Stimulated activated CD4-positive, alpha-beta T cell treated with anti-CD3 and anti-CD28 coated beads, Interleukin-12 subunit alpha, Interleukin-12 subunit beta, amount 100 ng/mL, for 4 hours (primary cell): ENCODE measurements around the gene KATNB1.
"Not testable (repeated sequence)": the region's sequence is repeated elsewhere in the genome, so short reads cannot be mapped to it uniquely, and the experiment has no call there.

Experiments
- DNase-seq: peaks from one replicate; pipeline ENCODE4 v3.0.0-alpha.2; 2020

KATNB1 gene

GRCh38 chr16:57775661-57776469 is 40.3 kb downstream of the KATNB1 start:
- DNase-seq = no peak

- no peak for DNase-seq
Measured at GRCh38 chr16:57778658-57779057, 43.1 kb downstream of the KATNB1 start.

- DNase-seq = not testable (repeated sequence)
Measured at GRCh38 chr16:57779836-57780235, 44.3 kb downstream of the KATNB1 start.

DNA sequence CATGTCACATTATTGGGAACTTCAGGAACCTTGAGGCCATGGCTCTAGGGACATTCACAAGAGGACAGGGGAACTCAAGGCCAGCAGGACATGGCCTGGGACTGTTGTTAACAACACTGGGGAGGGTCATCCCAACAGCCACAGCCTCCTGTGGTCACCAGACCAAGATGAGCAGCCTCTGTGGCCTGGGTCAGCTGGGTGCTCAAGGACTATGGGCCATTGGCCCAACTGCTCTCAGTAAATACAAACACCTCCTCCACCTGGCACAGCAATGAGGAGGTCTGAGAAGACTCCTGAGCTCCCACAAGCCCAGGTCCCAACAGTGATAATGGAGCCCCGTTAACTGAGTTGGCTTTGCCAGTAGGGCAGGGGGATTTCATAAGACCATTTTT is 45.8 kb downstream of the KATNB1 start:
- DNase-seq = no peak

- no peak for DNase-seq
Measured at GRCh38 chr16:57781741-57782606, 46.4 kb downstream of the KATNB1 start.

DNA sequence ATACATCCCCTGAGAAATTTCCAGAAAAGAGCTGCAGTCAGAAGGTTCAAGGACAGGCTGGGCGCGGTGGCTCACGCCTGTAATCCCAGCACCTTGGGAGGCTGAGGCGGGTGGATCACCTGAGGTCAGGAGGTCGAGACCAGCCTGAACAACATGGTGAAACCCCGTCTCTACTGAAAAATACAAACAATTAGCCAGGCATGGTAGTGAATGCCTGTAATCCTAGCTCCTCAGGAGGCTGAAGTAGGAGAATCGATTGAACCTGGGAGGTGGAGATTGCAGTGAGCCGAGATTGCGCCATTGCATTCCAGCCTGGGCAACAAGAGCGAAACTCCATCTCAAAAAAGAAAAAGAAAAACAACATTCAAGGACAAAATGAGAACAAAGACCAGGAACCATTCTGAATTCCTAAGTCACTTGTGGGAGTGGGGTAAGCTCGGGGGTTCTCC is 47.1 kb downstream of the KATNB1 start:
- DNase-seq = not testable (repeated sequence)

DNA sequence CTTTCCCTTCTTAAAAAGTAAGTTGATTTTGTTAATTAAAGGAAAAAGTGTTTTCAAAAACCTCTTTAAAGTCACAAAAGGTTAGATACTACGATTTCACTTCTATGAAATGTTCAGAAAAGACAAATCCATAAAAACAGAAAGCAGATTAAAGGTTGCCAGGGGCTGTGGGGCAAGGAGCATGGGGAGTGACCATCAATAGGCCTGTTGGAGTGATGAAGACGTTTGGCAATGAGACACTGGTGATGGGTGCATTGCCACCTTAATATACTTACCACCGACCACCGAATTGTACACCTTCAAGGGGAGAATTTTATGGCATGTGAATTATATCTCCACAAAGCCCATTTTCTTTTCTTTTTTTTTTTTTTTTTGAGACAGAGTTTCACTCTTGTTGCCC is 47.5 kb downstream of the KATNB1 start:
- no peak for DNase-seq

- no peak for DNase-seq
Measured at GRCh38 chr16:57783883-57784282, 48.3 kb downstream of the KATNB1 start.

DNA sequence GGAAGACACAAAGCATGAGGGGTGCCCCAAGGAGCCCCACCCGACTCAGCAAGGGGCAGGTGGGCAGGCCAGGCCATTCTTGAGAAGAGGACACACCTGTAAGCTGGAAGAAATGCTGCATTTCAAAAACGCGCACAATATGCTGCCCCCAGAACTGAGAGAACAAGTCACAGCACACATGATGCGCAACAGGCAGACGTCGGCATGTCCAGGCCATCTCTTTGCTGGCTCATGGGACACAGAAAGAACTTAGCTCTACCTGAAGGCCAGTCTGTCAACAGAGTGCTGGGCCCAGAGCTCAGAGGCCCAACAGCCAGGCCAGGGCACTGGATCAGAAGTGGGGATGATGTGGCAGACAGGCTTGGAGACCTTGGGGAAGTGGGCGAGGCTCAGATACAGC is 48.8 kb downstream of the KATNB1 start:
- no peak for DNase-seq

DNA sequence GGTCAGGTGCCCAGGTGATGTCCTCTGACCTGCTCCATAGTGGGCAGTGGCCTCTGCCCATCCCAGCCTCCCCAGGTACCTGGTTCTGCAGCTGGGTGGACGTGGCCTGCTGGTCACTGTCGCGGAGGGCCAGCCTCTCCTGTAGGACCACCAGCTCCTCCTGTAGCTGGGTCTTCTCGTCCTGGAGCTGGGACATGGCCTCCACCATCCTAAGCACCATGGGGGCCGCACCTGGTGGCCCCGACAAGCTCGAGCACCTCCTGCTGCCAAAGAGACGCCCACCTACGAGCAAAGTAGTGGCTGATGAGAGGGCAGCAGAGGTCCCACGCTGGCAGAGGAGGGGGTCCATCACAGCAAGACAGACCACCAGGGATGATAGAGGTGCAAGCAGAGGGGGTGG is 49.8 kb downstream of the KATNB1 start:
- no peak for DNase-seq

DNA sequence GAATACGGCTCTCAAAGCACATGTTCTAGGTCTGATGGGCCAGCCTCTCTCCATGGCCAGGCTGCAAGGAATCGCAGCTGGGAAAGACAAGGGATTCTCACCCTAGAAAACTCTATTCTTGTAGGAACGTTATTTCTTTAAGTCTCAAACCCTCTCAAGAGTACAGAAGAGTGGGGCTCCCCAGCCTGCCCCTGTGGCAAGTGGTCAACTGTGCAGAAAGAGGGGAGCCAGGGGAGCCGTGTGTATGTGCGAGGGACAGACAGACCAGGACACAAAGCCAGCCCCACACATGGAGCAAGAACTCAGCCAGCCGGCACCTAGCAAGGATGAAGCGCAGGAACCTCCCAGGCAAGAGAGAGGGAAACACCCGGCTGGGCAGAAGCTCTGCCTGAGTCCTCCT is 50.4 kb downstream of the KATNB1 start:
- no peak for DNase-seq

DNA sequence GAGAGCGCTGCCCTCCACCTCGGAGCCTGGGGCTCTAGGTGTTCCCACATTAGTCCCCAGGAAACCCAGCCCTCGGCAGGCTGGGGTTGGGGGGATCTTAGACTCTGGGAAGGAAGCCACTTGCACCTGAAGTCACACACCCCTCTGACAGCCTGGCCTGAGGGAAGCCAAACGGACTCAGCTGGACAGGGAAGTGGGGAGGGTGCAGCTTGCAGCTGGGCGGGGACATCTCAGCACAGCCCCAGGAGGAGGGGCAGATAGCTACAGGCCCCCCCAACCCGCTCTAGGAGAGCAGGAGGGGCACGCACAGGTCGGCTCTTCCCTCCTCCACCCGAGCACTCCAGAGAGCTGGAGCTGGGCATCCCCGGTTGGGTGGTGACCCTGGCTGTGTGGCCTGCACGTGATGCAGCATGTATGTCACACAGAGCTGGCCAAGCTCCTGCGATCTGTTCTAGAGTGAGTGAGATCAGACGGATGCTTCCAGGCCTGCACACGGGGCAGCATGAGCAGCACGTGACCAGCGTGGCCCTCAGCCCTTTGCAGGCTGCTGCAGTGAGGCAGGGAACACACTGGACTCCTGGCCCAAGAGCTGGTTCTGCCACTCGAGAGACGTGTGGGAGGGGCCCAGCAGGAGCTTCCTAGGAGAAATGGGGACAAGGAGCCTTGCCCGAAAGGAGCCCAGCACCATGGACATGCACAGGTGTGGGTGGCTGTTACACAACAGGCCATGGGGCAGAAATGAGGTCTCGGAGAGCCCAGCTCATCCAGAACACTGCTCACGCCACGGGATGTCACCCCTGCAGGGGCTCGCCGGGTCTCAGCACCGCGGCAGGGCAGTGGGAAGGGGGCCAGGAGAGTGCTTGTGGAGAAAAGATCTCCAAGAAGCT is 51.3 kb downstream of the KATNB1 start:
- no peak for DNase-seq

GRCh38 chr16:57787519-57787905 is 51.9 kb downstream of the KATNB1 start:
- DNase-seq = no peak

DNA sequence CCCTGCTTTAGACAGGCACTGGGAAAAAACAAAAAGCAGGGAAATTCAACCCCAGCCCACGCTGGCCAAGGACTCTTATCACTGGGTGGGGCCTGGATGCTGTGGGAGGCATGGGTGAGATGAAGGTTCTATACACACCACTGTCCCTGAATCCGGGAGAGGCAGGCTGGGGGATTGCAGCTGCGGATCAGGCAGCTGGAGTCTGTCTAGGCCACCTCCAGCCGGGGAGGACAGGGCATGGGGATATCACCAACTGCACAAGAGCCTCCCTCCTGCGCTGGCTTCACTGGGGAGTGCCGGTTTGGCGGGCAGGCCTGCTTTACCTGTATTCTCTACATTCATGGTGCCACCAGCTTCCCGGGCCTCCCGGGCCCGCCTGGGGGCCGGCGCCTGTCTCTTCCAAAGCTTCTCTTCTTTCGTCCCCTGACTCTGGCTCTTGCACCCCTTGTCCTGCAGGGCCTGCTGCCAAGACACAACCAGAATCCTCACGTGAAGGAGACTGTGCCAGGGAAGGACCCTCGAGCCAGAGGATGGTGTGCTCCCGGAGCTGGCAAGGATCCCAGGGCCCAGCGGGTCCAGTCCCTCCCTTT is 52.8 kb downstream of the KATNB1 start:
- DNase-seq = no peak

DNA sequence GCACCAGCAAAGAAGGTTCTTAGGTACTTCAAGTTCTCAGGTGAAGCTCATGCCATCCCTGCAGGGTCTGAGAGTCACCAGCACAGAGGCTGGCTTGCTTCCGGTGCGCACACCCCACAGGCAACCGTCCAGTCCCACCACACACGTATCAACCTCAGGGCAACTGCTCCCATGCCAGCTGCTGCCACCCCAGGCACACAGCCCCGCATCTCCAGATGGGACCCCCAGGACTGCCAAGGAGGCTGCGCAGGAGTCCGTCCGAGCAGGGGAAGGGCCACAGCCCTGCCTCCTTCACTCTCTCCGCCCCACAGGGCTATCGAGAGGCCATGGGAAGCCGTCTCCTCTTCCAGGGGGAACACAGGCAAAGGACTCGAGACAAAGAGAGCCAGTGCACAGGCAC is 53.4 kb downstream of the KATNB1 start:
- no peak for DNase-seq

DNA sequence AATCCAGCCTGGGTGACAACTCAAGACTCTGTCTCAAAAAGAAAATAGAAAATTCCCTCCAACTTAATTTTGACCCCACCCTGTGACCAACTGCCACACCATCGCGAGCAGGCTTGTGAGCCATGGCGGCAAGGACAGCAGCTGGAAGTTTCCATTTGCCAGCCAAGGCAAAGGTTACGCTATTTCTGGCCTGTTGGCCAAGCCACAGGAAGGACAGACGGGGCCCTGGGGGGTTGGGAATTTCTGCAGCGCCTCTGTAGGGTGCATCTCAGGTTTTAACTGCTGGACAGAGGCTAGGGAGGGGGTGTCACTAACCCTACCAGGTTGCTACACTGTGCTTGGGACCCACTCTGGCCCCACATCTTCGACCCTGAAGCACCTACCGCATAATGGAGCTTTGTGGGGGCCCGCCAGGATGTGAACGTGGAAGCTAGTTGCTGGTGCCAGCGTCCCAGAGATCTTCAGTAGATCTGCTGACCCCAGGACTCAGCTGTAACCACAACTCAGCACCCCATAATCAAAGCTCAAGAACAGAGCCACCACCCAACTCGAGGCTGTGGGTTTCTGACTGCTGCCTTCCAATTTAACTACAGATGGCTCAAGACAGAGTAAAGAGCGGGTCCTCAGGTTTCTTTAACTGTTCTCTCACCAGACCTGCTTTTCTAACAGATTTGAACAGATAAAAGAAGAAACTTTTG is 55.8 kb downstream of the KATNB1 start:
- no peak for DNase-seq

DNA sequence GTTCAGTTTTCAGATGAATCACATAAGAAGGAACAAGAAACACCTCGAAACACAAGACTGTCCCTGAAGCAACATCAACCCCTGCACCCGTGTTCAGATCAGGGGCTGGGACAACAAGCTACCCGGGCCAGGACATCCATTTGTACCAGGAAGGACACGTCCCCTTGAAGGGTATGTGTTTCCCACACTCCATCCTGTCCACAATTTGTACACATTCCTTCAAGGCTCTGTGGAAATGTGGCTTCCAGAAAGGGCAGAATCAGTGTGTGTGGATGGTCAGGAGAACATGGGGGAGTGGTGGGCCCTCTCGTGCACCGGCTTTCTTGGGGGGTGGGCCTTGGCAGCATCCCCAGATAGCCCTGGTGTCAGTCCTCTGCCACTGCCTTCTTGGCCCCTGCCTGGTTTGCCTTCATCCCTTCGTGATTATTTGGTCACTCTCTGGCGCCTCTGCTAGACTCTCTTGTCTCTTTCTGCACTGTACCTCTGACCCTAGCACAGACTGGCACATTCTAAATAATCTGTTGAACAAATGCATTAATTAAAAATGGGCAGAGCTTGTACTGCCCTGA is 56.4 kb downstream of the KATNB1 start:
- DNase-seq = no peak

DNA sequence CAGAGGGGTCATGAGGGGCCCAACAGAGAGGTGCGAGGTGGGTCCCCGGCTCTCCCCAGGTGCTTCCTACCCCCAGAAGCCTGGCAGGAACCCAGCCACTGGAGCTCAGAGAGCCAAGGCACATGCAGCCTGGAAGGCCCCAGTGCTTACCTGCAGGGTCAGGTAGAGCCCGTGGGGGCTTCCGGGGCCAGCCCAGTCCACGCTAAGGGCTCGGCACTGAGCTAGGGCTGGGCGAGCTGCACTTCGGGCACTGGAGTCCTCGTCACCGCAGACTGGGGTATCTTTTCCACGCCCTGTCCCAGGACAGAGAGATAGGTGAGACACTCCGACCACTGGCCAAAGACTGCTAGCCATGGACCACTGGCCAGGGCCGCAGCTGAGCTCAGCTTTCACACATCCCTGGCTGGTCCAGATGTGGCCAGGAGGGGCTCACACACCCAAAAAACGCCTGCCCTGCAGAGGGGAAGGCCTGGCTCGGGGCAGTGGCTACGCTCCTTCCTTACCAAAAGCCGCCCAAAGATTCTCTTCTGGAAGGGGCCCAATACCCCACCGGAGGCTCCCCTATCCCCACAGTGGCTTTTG is 59.4 kb downstream of the KATNB1 start:
- DNase-seq = no peak

DNA sequence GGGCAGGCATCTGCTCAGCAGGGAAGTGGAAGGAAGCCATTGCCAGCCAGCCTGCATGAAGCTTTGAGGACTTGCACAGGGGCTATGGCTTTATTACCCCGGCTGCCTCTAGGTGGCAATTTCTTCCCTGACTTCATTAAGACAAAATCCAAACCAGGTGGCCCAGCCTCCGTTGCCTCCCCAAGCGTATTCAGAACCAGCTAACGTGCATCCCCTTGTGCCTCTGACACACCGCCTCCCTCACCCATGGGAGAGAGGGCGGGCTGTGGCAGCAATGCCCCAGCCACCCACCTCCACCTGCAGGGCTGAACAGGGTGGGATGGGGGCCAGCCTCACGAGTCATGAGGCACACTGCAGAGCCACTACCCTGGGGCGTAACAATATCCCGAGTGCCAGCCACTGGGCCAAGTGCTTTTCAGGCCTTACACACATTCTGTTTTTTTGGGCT is 59.9 kb downstream of the KATNB1 start:
- DNase-seq = no peak

DNA sequence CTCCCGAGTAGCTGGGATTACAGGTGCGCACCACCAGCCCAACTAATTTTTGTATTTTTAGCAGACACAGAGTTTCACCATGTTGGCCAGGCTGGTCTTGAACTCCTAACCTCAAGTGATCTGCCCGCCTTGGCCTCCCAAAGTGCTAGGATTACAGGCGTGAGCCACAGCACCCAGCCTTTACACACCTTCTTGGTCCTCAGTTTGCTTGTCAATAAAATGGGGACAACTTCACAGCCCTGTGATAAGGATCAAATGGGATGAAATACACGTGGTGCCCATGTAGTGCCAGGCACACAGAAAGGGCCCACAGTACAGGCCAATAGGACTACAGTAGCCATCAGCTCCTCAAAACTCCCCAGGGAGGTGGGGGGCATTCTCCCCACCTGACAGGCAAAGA is 60.4 kb downstream of the KATNB1 start:
- DNase-seq = not testable (repeated sequence)

- DNase-seq = no peak
Measured at GRCh38 chr16:57797216-57797525, 61.6 kb downstream of the KATNB1 start.
